ENCODE data around the gene SYT14. TPM values are rescaled to one million over a fixed set of nuclear protein-coding genes. Genes with fewer than 3 reads are reported as not detected.
"Not testable (repeated sequence)": the region's sequence is repeated elsewhere in the genome, so short reads cannot be mapped to it uniquely, and the experiment has no call there.

SYT14 gene
- total RNA-seq, 4 donors from 2014 or later = 0.04 to 2.8 (median 0.12) TPM; not detected in 1

- intact Hi-C loops (cut with DNase I; ENCODE audit: low total_unique reads) = no loop called here
- DNase-seq (ENCODE audit: low spot score in 2 of 2) = no peak
- TF ChIP-seq CTCF (IDR thresholded peaks at IDR 0.05) (no peak), POLR2A (IDR thresholded peaks at IDR 0.05) (no peak)
- WGBS, 2 donors = 60% methylated on average over 7 of the region's 7 CpGs
- no peak overlapping the region for H3K4me3 ChIP-seq (ENCODE audit: low read depth, poor library complexity, severe bottlenecking)
Measured at GRCh38 chr1:210049616-210050015, 111.6 kb downstream of the SYT14 start.

- intact Hi-C loops (cut with DNase I; ENCODE audit: low total_unique reads); DNase-seq (ENCODE audit: low spot score in 2 of 2); H3K4me3 ChIP-seq (ENCODE audit: low read depth, poor library complexity, severe bottlenecking): not testable (repeated sequence)
- WGBS, 2 donors = 66 to 77% methylated on average over 4 of the region's 4 CpGs
Measured at GRCh38 chr1:210050491-210050890, 112.5 kb downstream of the SYT14 start.

- TF ChIP-seq CTCF (IDR thresholded peaks at IDR 0.05) (no peak), POLR2A (IDR thresholded peaks at IDR 0.05) (no peak)
- intact Hi-C loops (cut with DNase I; ENCODE audit: low total_unique reads) = no loop called here
- no peak overlapping the region for H3K4me3 ChIP-seq (ENCODE audit: low read depth, poor library complexity, severe bottlenecking)
- no peak for DNase-seq (ENCODE audit: low spot score in 2 of 2)
- 38 to 57% methylated on average over 1 of the region's 1 CpG for WGBS, 2 donors
Measured at GRCh38 chr1:210053126-210053525, 115.1 kb downstream of the SYT14 start.

- no peak for DNase-seq (ENCODE audit: low spot score in 2 of 2)
- no peak for TF ChIP-seq CTCF (IDR thresholded peaks at IDR 0.05)
- no peak for TF ChIP-seq POLR2A (IDR thresholded peaks at IDR 0.05)
- intact Hi-C loops (cut with DNase I; ENCODE audit: low total_unique reads) = no loop called here
- H3K4me3 ChIP-seq (ENCODE audit: low read depth, poor library complexity, severe bottlenecking) = no peak overlapping the region
Measured at GRCh38 chr1:210057593-210057992, 119.6 kb downstream of the SYT14 start.

- WGBS, 2 donors = 17 to 21% methylated on average over 1 of the region's 1 CpG
- TF ChIP-seq POLR2A (IDR thresholded peaks at IDR 0.05) (no peak), CTCF (IDR thresholded peaks at IDR 0.05) (no peak)
- H3K4me3 ChIP-seq (ENCODE audit: low read depth, poor library complexity, severe bottlenecking) = no peak overlapping the region
- intact Hi-C loops (cut with DNase I; ENCODE audit: low total_unique reads) = no loop called here
- no peak for DNase-seq (ENCODE audit: low spot score in 2 of 2)
Measured at GRCh38 chr1:210061992-210062391, 124.0 kb downstream of the SYT14 start.

- TF ChIP-seq CTCF (IDR thresholded peaks at IDR 0.05) (no peak), POLR2A (IDR thresholded peaks at IDR 0.05) (no peak)
- H3K4me3 ChIP-seq (ENCODE audit: low read depth, poor library complexity, severe bottlenecking) = no peak overlapping the region
- intact Hi-C loops (cut with DNase I; ENCODE audit: low total_unique reads) = no loop called here
- no peak for DNase-seq (ENCODE audit: low spot score in 2 of 2)
- 79 to 82% methylated on average over 3 of the region's 3 CpGs for WGBS, 2 donors
Measured at GRCh38 chr1:210070531-210070930, 132.5 kb downstream of the SYT14 start.
